HepG2 (cell line): ENCODE data around the gene SHBG. TPM values are rescaled to one million over a fixed set of nuclear protein-coding genes. Genes with fewer than 3 reads are reported as not detected.
A peak's percentile ranks its signal among the peaks of the same experiment; 100 is the strongest.

Experiments
- ATF1 ChIP-seq: IDR thresholded peaks from 2 replicates; pipeline ENCODE4 v1.6.1; 2016; ENCODE audit warnings: mild to moderate bottlenecking, control low read depth
- ATF5 ChIP-seq: sonication (generic); formaldehyde crosslinking; IDR thresholded peaks from 2 replicates; pipeline ENCODE4 v1.4.0; 2020; ENCODE audit warnings: mild to moderate bottlenecking, low read depth, missing genetic modification reagents
- ATF7 ChIP-seq, 2 experiments: fragments of 450-650 bp in 1 of 2; sonication (generic) in 1 of 2; formaldehyde crosslinking in 1 of 2; IDR thresholded peaks; 2 replicates each; pipeline versions ENCODE4 v1.4.0 to v1.6.1; 2016 to 2020; ENCODE audit warnings: antibody characterized with exemption in 1 of 2, mild to moderate bottlenecking in 1 of 2, missing genetic modification reagents in 1 of 2
- BHLHE40 ChIP-seq: IDR thresholded peaks from 2 replicates; pipeline ENCODE4 v1.6.1; 2011; ENCODE audit warnings: low read length, improper control_type of control experiment
- BRF2 ChIP-seq: sonication (generic); formaldehyde crosslinking; IDR thresholded peaks from 2 replicates; pipeline ENCODE4 v1.8.1; 2022; ENCODE audit warnings: mild to moderate bottlenecking, missing genetic modification reagents
- FOSL2 ChIP-seq: sonication (generic); formaldehyde crosslinking; IDR thresholded peaks from 2 replicates; pipeline ENCODE4 v1.4.0; 2020; ENCODE audit warnings: missing genetic modification reagents
- GPN1 ChIP-seq: sonication (generic); formaldehyde crosslinking; IDR thresholded peaks from 2 replicates; pipeline ENCODE4 v1.5.1; 2020; ENCODE audit warnings: missing genetic modification reagents, borderline replicate concordance
- HIC2 ChIP-seq: sonication (generic); formaldehyde crosslinking; IDR thresholded peaks from 2 replicates; pipeline ENCODE4 v1.9.0; 2022; ENCODE audit warnings: low read depth, missing genetic modification reagents
- KDM1A ChIP-seq: IDR thresholded peaks from 2 replicates; pipeline ENCODE4 v1.6.1; 2016; ENCODE audit warnings: missing compliant biosample characterization
- MAF1 ChIP-seq: sonication (generic); formaldehyde crosslinking; IDR thresholded peaks from 2 replicates; pipeline ENCODE4 v1.5.0; 2020; ENCODE audit warnings: missing genetic modification reagents, borderline replicate concordance
- MLLT10 ChIP-seq: sonication (generic); formaldehyde crosslinking; IDR thresholded peaks from 2 replicates; pipeline ENCODE4 v1.4.0; 2020; ENCODE audit warnings: missing genetic modification reagents
- MYC ChIP-seq: sonication (generic); formaldehyde crosslinking; IDR thresholded peaks from 2 replicates; pipeline ENCODE4 v1.9.0; 2021; ENCODE audit warnings: missing genetic modification reagents, borderline replicate concordance
- RARA ChIP-seq: IDR thresholded peaks from 2 replicates; pipeline ENCODE4 v1.6.1; 2016; ENCODE audit warnings: missing genetic modification reagents, missing compliant biosample characterization
- SAFB2 ChIP-seq: sonication (generic); formaldehyde crosslinking; IDR thresholded peaks from 2 replicates; pipeline ENCODE4 v1.5.1; 2020; ENCODE audit warnings: missing genetic modification reagents, low read depth, mild to moderate bottlenecking, borderline replicate concordance
- ZFYVE20 ChIP-seq: sonication (generic); formaldehyde crosslinking; IDR thresholded peaks from 2 replicates; pipeline ENCODE4 v1.8.0; 2023; ENCODE audit warnings: low read depth, mild to moderate bottlenecking, moderate library complexity, missing genetic modification reagents, borderline replicate concordance
- ZMYM3 ChIP-seq: sonication (generic); formaldehyde crosslinking; IDR thresholded peaks from 2 replicates; pipeline ENCODE4 v1.5.1; 2020; ENCODE audit warnings: mild to moderate bottlenecking, missing genetic modification reagents
- ZNF337 ChIP-seq: sonication (generic); formaldehyde crosslinking; IDR thresholded peaks from 2 replicates; pipeline ENCODE4 v1.5.1; 2020; ENCODE audit warnings: missing genetic modification reagents, low read depth, mild to moderate bottlenecking, borderline replicate concordance
- ZNF503 ChIP-seq: sonication (generic); formaldehyde crosslinking; IDR thresholded peaks from 2 replicates; pipeline ENCODE4 v1.4.0; 2020; ENCODE audit warnings: missing genetic modification reagents
- ZNF512 ChIP-seq: sonication (generic); formaldehyde crosslinking; IDR thresholded peaks from 2 replicates; pipeline ENCODE4 v1.4.0; 2020; ENCODE audit warnings: mild to moderate bottlenecking, missing genetic modification reagents
- ZNF556 ChIP-seq: sonication (generic); formaldehyde crosslinking; IDR thresholded peaks from 2 replicates; pipeline ENCODE4 v1.4.0; 2020; ENCODE audit warnings: mild to moderate bottlenecking, missing genetic modification reagents, borderline replicate concordance
- ZNF576 ChIP-seq: sonication (generic); formaldehyde crosslinking; IDR thresholded peaks from 2 replicates; pipeline ENCODE4 v1.4.0; 2020; ENCODE audit warnings: mild to moderate bottlenecking, missing genetic modification reagents
- ZNF703 ChIP-seq: sonication (generic); formaldehyde crosslinking; IDR thresholded peaks from 2 replicates; pipeline ENCODE4 v1.5.1; 2020; ENCODE audit warnings: missing genetic modification reagents, mild to moderate bottlenecking, moderate library complexity, borderline replicate concordance
- ZNF790 ChIP-seq: sonication (generic); formaldehyde crosslinking; IDR thresholded peaks from 2 replicates; pipeline ENCODE4 v1.8.0; 2022; ENCODE audit warnings: missing genetic modification reagents, mild to moderate bottlenecking, borderline replicate concordance
- ZNF850 ChIP-seq: sonication (generic); formaldehyde crosslinking; conservative IDR thresholded peaks from 2 replicates; pipeline ENCODE4 v1.9.0; 2021; ENCODE audit warnings: mild to moderate bottlenecking, missing genetic modification reagents
- polyA plus RNA-seq, 8 experiments: library from polyadenylated mRNA; depleted of rRNA in 3 of 8; stranded (reverse) in 7 of 8; unstranded in 1 of 8; fragments of >200 nt; fragmentation: Illumina TruSeq in 4 of 8; extraction: Trizol in 4 of 8; gene quantifications; 2 replicates each; pipeline versions ENCODE4 v1.2.1 to v1.2.3, GENCODE V29; 2011 to 2016; ENCODE audit warnings: low read depth in 4 of 8, missing spikeins in 1 of 8, mixed read lengths in 1 of 8; ENCODE audit not compliant: insufficient read depth in 1 of 8
- total RNA-seq, 5 experiments: library from RNA; depleted of rRNA; stranded (reverse); fragments of >200 nt; fragmentation: Illumina TruSeq; extraction: Trizol; gene quantifications; 2 replicates each; pipeline ENCODE4 v1.2.3, GENCODE V29; 2016; ENCODE audit warnings: low read depth in 1 of 5

Gene SHBG
- total and polyA plus RNA-seq, 2 of the 13 experiments (the other 11 are each of a cell fraction or from before 2014, with no cell fraction given): 4.0 to 6.1 TPM

GRCh38 chr17:7623661-7624060 is 6.3 kb upstream of the SHBG start (continued):
- TF ChIP-seq ZNF850 (CRISPR knock-in tag) (no peak), ZNF512 (CRISPR knock-in tag) (no peak), ATF5 (CRISPR knock-in tag) (no peak), RARA (CRISPR knock-in tag) (peak; percentile 23; the same call in 1 of the 2 replicates), ZNF337 (CRISPR knock-in tag) (no peak), ZNF703 (CRISPR knock-in tag) (no peak), MYC (CRISPR knock-in tag) (no peak), ATF7 (IDR thresholded peaks at IDR 0.05) (no peak), ATF7 (CRISPR knock-in tag; IDR thresholded peaks at IDR 0.05) (no peak), ATF1 (CRISPR knock-in tag) (no peak), MAF1 (CRISPR knock-in tag) (no peak), MLLT10 (CRISPR knock-in tag) (no peak), ZNF576 (CRISPR knock-in tag) (no peak), FOSL2 (CRISPR knock-in tag) (peak; percentile 58; the same call in 1 of the 2 replicates), KDM1A (0 out of 2 replicates have a peak, but pooled peaks have one; percentile 36), ZFYVE20 (CRISPR knock-in tag) (no peak), ZNF556 (CRISPR knock-in tag) (no peak), BHLHE40 (peak; percentile 52; the same call in 1 of the 2 replicates), BRF2 (CRISPR knock-in tag) (no peak), HIC2 (CRISPR knock-in tag) (peak; percentile 37; the same call in 1 of the 2 replicates), SAFB2 (no peak), GPN1 (CRISPR knock-in tag) (no peak), ZNF503 (CRISPR knock-in tag) (no peak), ZNF790 (CRISPR knock-in tag) (no peak), ZMYM3 (peak; percentile 72; the same call in 1 of the 2 replicates)
